GM12891 (cell line): ENCODE measurements around the gene WHRN.

ENCODE experiments used
- POLR2A ChIP-seq: IDR thresholded peaks from 2 replicates; pipeline ENCODE4 v1.6.1; 2011; ENCODE audit warnings: low read depth, low read length, control low read depth
- POLR2AphosphoS5 ChIP-seq: IDR thresholded peaks from 2 replicates; pipeline ENCODE4 v1.6.1; 2011; ENCODE audit warnings: low read depth, low read length, control low read depth

DNA sequence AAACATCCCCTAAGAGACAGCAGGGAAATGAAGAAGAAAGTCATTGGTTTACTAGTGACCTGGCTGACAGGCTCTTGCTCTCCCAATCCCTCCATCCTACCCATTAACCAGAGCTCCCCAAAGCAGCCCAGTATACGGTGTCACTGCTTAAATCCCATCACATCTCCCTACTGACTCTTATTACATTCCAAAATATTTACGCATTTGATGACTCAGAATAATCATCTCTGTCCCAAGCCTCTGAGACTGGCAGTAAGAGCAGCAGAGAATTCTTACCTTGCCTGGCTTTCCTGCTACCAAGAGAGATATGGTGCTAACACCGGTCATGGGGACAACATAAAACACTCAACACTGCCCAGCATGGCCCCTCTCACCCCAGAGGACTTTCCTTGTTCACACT lies 20.2 kb upstream of the WHRN start:
- TF ChIP-seq POLR2A (no peak), POLR2AphosphoS5 (no peak)
